ENCODE measurements around the gene TRPM8. TPM values are rescaled to one million over a fixed set of nuclear protein-coding genes. Genes with fewer than 3 reads are reported as not detected.

Gene TRPM8
- total and polyA plus RNA-seq, 2 experiments from 2014 or later, result 0.16 to 0.33 TPM

- H3K79me2 ChIP-seq, result no peaks in the 10 kb centered on the region
- H3K4me1 ChIP-seq (ENCODE audit: insufficient read depth), result no peaks in the 10 kb centered on the region
- H3K27ac ChIP-seq, result no peak overlapping the region
- WGBS (ENCODE audit: low lambda C conversion rate, missing lambda C conversion rate), result 89% methylated on average over 13 of the region's 13 CpGs
- no peak overlapping the region for H3K4me2 ChIP-seq
- H3K9me2 ChIP-seq (replicated peaks; ENCODE audit: insufficient read depth), result no peaks in the 10 kb centered on the region
- peaks cover 7% of the 10 kb centered on the region for H3K27me3 ChIP-seq
- H3K4me3 ChIP-seq, result no peak overlapping the region
- no peak for TF ChIP-seq CTCF (IDR thresholded peaks at IDR 0.05; ENCODE audit: poor library complexity)
- TF ChIP-seq EZH2phosphoT487 (IDR thresholded peaks at IDR 0.05; ENCODE audit: low read depth, severe bottlenecking, unreplicated experiment), result no peak
- no peak for TF ChIP-seq EZH2 (IDR thresholded peaks at IDR 0.05; ENCODE audit: borderline replicate concordance)
- H2AFZ ChIP-seq, result no peak overlapping the region
- no peaks in the 10 kb centered on the region for H4K20me1 ChIP-seq (ENCODE audit: insufficient read depth, poor library complexity, severe bottlenecking)
- DNase-seq (ENCODE audit: low spot score), result no peak
- H3K9me3 ChIP-seq (ENCODE audit: low read depth), result no peaks in the 10 kb centered on the region
- H3K36me3 ChIP-seq (replicated peaks; ENCODE audit: insufficient read depth, low read depth), result no peaks in the 10 kb centered on the region
Observed at GRCh38 chr2:233950078-233950825, 33.1 kb downstream of the TRPM8 start.

DNA sequence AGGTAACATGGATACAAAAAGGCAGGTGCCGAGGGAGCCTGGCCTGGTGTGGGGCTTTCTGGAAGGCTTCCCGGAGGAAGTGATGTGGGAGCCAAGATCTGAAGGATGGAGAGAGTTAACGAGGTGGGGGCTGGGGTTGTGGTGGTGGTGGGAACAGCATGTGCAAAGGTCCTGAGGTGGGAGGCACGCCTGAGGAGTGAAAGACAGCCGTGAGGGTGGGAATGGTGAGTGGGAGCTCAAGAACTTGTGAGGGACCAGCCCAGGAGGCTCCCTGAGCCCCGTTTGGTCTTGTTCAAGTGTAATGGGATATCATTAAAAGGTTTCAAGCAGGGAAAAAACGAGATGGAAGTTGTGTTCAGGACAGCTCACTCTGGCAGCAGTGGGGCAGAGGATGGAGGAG, 35.2 kb downstream of the TRPM8 start:
- H3K36me3 ChIP-seq (replicated peaks; ENCODE audit: insufficient read depth, low read depth), result no peaks in the 10 kb centered on the region
- no peaks in the 10 kb centered on the region for H4K20me1 ChIP-seq (ENCODE audit: insufficient read depth, poor library complexity, severe bottlenecking)
- no peak overlapping the region for H3K27ac ChIP-seq
- DNase-seq (ENCODE audit: low spot score), result no peak
- H2AFZ ChIP-seq, result no peak overlapping the region
- no peaks in the 10 kb centered on the region for H3K9me3 ChIP-seq (ENCODE audit: low read depth)
- H3K9me2 ChIP-seq (replicated peaks; ENCODE audit: insufficient read depth), result no peaks in the 10 kb centered on the region
- 77% methylated on average over 7 of the region's 7 CpGs for WGBS (ENCODE audit: low lambda C conversion rate, missing lambda C conversion rate)
- peaks cover 7% of the 10 kb centered on the region for H3K27me3 ChIP-seq
- H3K4me1 ChIP-seq (ENCODE audit: insufficient read depth), result no peaks in the 10 kb centered on the region
- no peak overlapping the region for H3K4me3 ChIP-seq
- no peaks in the 10 kb centered on the region for H3K79me2 ChIP-seq
- no peak overlapping the region for H3K4me2 ChIP-seq
- TF ChIP-seq EZH2phosphoT487 (IDR thresholded peaks at IDR 0.05; ENCODE audit: low read depth, severe bottlenecking, unreplicated experiment) (no peak), CTCF (IDR thresholded peaks at IDR 0.05; ENCODE audit: poor library complexity) (no peak), EZH2 (IDR thresholded peaks at IDR 0.05; ENCODE audit: borderline replicate concordance) (no peak)

DNA sequence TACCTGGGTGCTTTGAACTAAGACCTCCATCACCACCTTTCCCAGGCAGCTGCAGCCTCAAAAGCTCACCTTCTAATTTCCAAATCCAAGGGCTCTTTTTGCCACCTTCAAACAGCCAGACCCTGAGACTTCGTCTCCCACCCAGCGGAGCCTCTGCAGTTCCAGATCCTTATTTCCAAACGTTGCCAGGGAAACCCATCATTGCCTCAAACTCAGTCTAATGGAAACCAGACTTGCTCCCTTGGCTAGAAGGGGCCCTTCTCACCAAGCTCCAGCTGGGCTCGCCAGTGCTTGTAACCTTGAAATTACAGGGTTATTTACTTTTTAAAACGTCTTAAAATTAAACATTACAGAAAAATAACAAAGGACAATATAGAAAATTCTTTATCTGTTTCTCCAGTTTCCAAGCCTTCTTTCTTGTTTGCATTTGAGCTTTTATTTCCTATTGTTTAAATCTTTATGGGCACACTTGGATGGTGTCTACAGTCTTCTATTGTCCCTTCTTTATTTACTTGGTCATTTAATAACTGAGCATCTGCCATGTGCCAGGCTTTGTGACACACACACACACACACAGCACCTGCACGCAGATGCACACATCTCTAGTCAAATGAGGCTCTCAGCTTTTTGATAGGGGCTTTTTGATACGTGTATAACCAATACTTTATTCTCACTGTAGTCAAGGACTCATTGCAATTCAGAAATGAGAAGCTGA, 36.1 kb downstream of the TRPM8 start:
- no peaks in the 10 kb centered on the region for H3K79me2 ChIP-seq
- H3K4me3 ChIP-seq, result no peak overlapping the region
- no peaks in the 10 kb centered on the region for H3K36me3 ChIP-seq (replicated peaks; ENCODE audit: insufficient read depth, low read depth)
- H2AFZ ChIP-seq, result no peak overlapping the region
- 51% methylated on average over 7 of the region's 7 CpGs for WGBS (ENCODE audit: low lambda C conversion rate, missing lambda C conversion rate)
- H3K4me2 ChIP-seq, result no peak overlapping the region
- H4K20me1 ChIP-seq (ENCODE audit: insufficient read depth, poor library complexity, severe bottlenecking), result no peaks in the 10 kb centered on the region
- peaks cover 7% of the 10 kb centered on the region for H3K27me3 ChIP-seq
- H3K4me1 ChIP-seq (ENCODE audit: insufficient read depth), result no peaks in the 10 kb centered on the region
- H3K9me3 ChIP-seq (ENCODE audit: low read depth), result no peaks in the 10 kb centered on the region
- H3K27ac ChIP-seq, result no peak overlapping the region
- TF ChIP-seq CTCF (IDR thresholded peaks at IDR 0.05; ENCODE audit: poor library complexity), result no peak
- TF ChIP-seq EZH2phosphoT487 (IDR thresholded peaks at IDR 0.05; ENCODE audit: low read depth, severe bottlenecking, unreplicated experiment), result no peak
- no peak for TF ChIP-seq EZH2 (IDR thresholded peaks at IDR 0.05; ENCODE audit: borderline replicate concordance)
- peak; percentile 22 for DNase-seq (ENCODE audit: low spot score)
- H3K9me2 ChIP-seq (replicated peaks; ENCODE audit: insufficient read depth), result no peaks in the 10 kb centered on the region
